Erythroblast (primary cell): ENCODE results near the gene GRIN3B.

Experiments used
- GATA1 ChIP-seq: IDR thresholded peaks from 2 replicates; pipeline ENCODE4 v1.6.1; 2011; ENCODE audit warnings: low read depth, mild to moderate bottlenecking, control low read depth, low read length, moderate library complexity
- POLR2A ChIP-seq: IDR thresholded peaks from 2 replicates; pipeline ENCODE4 v1.6.1; 2011; ENCODE audit warnings: mild to moderate bottlenecking, low read length

DNA sequence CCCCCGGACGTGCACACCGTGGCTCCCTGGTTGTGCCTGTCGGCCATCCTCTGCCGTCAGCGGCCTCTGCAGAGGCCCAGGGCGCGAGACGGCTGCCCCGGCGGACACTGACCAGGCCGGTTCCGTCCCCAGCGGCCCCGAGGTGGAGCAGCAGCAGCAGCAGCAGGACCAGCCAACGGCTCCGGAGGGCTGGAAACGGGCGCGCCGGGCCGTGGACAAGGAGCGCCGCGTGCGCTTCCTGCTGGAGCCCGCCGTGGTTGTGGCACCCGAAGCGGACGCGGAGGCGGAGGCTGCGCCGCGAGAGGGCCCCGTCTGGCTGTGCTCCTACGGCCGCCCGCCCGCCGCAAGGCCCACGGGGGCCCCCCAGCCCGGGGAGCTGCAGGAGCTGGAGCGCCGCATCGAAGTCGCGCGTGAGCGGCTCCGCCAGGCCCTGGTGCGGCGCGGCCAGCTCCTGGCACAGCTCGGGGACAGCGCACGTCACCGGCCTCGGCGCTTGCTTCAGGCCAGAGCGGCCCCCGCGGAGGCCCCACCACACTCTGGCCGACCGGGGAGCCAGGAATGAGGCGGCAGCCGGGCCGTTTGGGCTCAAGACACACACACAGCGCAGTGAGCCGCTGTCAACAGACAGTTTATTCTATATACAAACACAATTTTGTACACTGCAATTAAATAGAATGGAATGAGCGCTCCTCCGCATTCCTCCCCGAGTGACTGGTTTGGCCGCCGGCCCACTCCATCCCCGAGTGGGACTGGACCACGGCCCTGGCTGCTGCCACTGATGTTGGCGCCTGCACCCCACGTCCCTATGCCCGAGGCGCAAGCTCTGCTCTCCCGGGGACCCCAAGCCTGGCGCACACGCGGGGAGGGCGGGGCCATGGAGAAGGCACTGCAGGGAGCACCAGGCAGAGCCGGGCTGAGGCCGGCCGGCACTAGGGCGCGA, 9.1 kb downstream of the GRIN3B start:
- TF ChIP-seq POLR2A (no peak), GATA1 (no peak)
